Kidney (tissue), 14 donors: ENCODE results near the gene CNPY1. TPM values are rescaled to one million over a fixed set of nuclear protein-coding genes. Genes with fewer than 3 reads are reported as not detected.

Experiments
- DNase-seq, 5 donors: peaks; one replicate each; pipeline ENCODE4 v3.0.0-alpha.2; 2013 to 2020
- FAIRE-seq: peaks from 2 replicates; lab custom pipeline; 2012; peaks lifted over from hg19 to GRCh38; lab: Jason Lieb, UNC
- H3K27ac ChIP-seq, 2 donors: one replicate each; pipeline ENCODE4 v1.7.0; 2013; ENCODE audit warnings: low read depth in 2 of 2, low read length in 2 of 2, inconsistent platforms in 1 of 2
- H3K27me3 ChIP-seq: one replicate; pipeline ENCODE4 v1.7.1; 2013; ENCODE audit warnings: low read length, inconsistent platforms; ENCODE audit not compliant: control insufficient read depth, insufficient read depth
- H3K36me3 ChIP-seq, 3 donors: one replicate each; pipeline versions ENCODE4 v1.7.0 to v1.7.1; 2013; ENCODE audit warnings: low read length in 3 of 3, control low read depth in 1 of 3, inconsistent platforms in 1 of 3; ENCODE audit not compliant: insufficient read depth in 3 of 3, control insufficient read depth in 2 of 3
- H3K4me1 ChIP-seq, 3 donors: one replicate each; pipeline versions ENCODE4 v1.7.0 to v1.7.1; 2013; ENCODE audit warnings: low read length in 3 of 3, inconsistent platforms in 1 of 3, low read depth in 1 of 3; ENCODE audit not compliant: control insufficient read depth in 2 of 3, insufficient read depth in 2 of 3
- H3K4me3 ChIP-seq, 3 donors: one replicate each; pipeline versions ENCODE4 v1.7.0 to v1.8.1; 2013; ENCODE audit warnings: low read length in 3 of 3, control low read depth in 1 of 3, inconsistent platforms in 1 of 3
- H3K9ac ChIP-seq, 3 donors: one replicate each; pipeline versions ENCODE4 v1.7.0 to v1.7.1; 2013; ENCODE audit warnings: low read length in 3 of 3, control low read depth in 1 of 3, inconsistent platforms in 1 of 3
- H3K9me3 ChIP-seq, 3 donors: one replicate each; pipeline versions ENCODE4 v1.7.0 to v1.7.1; 2013; ENCODE audit warnings: low read length in 3 of 3, control low read depth in 1 of 3, inconsistent platforms in 1 of 3; ENCODE audit not compliant: control insufficient read depth in 2 of 3, insufficient read depth in 1 of 3
- intact Hi-C: fragments of 100-400 bp; cut with DNase I; formaldehyde crosslinking; loops from one replicate; pipeline ENCODE4 v1.11.1; 2022
- polyA plus RNA-seq: library from polyadenylated mRNA; stranded (reverse); fragments of 350-450 nt; fragmentation: Illumina TruSeq; extraction: RNeasy Lipid Tissue Mini Kit (QIAGEN cat#74804); gene quantifications from one replicate; pipeline ENCODE4 v1.2.3, GENCODE V29; 2014; ENCODE audit warnings: low read depth, low replicate concordance; ENCODE audit not compliant: insufficient read depth
- total RNA-seq: library from RNA; stranded (reverse); fragmentation: NEBNext Ultra II Directional; extraction: Animal tissue kit (Norgen Biotek cat#: 25700); gene quantifications from one replicate; pipeline ENCODE4 v1.2.1, GENCODE V29; 2021
- TF ChIP-seq, protein P1 (sequence below): IDR thresholded peaks from 3 replicates; pipeline ENCODE4 v1.5.1; 2012; ENCODE audit warnings: mild to moderate bottlenecking, moderate library complexity, borderline replicate concordance; ENCODE audit not compliant: insufficient read depth; ENCODE audit errors: extremely low read depth
- donor health status: control.
- donor health status: control.
- donor health status: control.
- donor health status: control.
- donor health status: control.
- donor health status: DM: yes; HTN: yes; CAD: no.
- donor health status: Normal renal cell carcinoma (clear cell type).

CNPY1 gene
- total and polyA plus RNA-seq, 2 donors from 2014 or later, result not detected

DNA sequence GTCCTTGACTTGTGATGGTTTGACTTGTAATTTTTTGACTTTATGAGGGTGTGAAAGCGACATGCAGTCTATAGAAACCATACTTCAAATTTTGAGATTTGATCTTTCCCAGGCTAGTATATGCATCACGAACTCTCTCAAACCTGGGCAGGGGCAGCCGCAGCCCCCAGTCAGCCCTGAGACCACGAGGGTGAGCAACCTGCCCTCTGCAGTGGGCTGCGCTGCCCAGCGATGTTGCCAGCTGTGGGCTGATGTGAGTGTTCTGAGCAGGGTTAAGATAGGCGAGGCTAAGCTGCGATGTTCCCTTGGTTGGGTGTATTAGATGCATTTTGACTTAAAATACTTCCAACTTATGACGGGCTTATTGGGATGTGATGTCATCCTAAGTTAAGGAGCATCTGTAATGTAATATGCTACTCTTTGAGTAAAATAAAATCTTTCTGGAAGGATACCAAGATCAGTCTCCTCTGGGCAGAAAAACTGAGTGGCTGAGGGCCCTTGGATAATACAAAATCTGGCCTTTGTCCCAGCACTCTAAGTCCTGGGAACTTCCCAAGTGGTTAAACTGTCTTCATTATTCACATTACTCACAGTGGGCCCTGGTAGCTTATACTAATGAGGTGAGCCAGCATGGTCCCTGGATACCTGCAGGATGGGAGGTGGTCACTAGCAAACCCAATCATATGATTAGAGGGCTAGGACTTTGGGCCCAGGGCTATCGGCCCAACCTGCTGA lies 28.4 kb upstream of the CNPY1 start:
- H3K36me3 ChIP-seq, result no peaks in the 10 kb centered on the region
- H3K4me1 ChIP-seq, result no peaks in the 10 kb centered on the region
- H3K27ac ChIP-seq, result no peak overlapping the region
- FAIRE-seq, result no peak
- no peak overlapping the region for H3K9ac ChIP-seq
- no peak overlapping the region for H3K4me3 ChIP-seq
- H3K9me3 ChIP-seq, result no peaks in the 10 kb centered on the region
- DNase-seq, result no peak
- TF ChIP-seq, protein P1, sequence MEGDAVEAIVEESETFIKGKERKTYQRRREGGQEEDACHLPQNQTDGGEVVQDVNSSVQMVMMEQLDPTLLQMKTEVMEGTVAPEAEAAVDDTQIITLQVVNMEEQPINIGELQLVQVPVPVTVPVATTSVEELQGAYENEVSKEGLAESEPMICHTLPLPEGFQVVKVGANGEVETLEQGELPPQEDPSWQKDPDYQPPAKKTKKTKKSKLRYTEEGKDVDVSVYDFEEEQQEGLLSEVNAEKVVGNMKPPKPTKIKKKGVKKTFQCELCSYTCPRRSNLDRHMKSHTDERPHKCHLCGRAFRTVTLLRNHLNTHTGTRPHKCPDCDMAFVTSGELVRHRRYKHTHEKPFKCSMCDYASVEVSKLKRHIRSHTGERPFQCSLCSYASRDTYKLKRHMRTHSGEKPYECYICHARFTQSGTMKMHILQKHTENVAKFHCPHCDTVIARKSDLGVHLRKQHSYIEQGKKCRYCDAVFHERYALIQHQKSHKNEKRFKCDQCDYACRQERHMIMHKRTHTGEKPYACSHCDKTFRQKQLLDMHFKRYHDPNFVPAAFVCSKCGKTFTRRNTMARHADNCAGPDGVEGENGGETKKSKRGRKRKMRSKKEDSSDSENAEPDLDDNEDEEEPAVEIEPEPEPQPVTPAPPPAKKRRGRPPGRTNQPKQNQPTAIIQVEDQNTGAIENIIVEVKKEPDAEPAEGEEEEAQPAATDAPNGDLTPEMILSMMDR, result no peak
- intact Hi-C loops, result no loop called here
- no peaks in the 10 kb centered on the region for H3K27me3 ChIP-seq

DNA sequence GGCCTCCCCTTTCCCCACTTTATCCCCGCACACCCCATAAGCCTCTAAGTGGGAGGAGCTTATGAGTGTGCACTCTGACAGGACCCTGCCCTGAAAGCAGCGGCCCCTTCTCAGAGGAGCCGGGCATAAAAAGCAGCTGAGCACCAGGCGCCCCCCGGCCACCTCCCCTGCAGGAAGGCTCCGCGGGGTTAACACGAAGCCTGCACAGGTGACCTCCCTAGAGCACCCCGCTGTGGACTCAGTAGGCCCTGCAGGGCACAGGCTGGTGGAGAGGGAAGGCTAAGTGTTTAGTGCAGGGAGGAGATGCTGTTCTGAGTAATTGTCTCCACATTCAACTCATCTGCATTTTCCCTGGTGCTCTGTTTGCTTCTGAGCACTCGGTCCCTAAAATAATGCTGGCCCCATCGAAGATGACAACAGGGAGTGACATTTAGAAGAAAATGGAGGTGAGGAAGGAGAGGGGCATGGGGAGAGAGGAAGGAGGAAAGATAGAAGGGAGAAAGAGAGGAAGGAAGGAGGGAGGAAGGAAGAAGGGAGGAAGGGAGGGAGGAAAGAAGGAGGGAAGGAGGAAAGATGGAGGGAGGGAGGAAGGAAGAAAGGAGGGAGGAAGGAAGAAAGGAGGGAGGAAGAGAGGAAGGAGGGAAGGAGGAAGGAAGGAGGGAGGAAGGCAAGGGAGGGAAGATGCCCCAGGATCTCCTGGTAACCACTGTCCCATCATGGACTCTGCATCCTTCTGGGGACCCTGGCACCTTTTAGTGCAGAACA lies 25.4 kb upstream of the CNPY1 start:
- intact Hi-C loops, result no loop called here
- FAIRE-seq (no peak), DNase-seq (peak in 1 of 5 donors; percentile 35)
- Histone ChIP-seq H3K4me1 (no peaks in the 10 kb centered on the region), H3K9me3 (no peaks in the 10 kb centered on the region), H3K27ac (no peak overlapping the region), H3K4me3 (no peak overlapping the region), H3K9ac (no peak overlapping the region), H3K36me3 (no peaks in the 10 kb centered on the region), H3K27me3 (no peaks in the 10 kb centered on the region)
- TF ChIP-seq, protein P1, result no peak

DNA sequence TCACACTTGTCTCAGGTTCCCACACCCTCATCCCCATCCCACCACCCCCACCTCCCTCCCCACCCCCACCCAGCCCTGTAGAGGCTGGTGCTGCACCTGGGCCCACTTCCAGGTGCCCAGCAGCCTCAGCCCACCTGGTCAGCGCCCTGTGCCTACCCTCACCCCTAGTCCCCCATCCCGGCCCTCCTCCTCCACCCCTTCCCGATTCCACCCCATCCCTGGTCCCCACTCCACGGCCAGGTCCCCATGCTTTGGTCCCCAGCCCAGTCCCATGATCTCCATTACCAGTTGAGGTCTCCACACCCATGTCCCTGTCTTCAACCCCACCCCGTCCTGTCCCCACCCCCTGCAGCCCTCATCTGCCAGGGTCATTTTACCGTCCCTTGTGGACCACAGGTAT lies 24.6 kb upstream of the CNPY1 start:
- H3K27me3 ChIP-seq, result no peaks in the 10 kb centered on the region
- H3K4me1 ChIP-seq, result no peaks in the 10 kb centered on the region
- no peaks in the 10 kb centered on the region for H3K9me3 ChIP-seq
- TF ChIP-seq, protein P1, result no peak
- H3K9ac ChIP-seq, result no peak overlapping the region
- no peak for DNase-seq
- intact Hi-C loops, result no loop called here
- no peak overlapping the region for H3K4me3 ChIP-seq
- H3K36me3 ChIP-seq, result no peaks in the 10 kb centered on the region
- no peak for FAIRE-seq
- H3K27ac ChIP-seq, result no peak overlapping the region
